Activated CD4-positive, alpha-beta T cell treated with anti-CD3 and anti-CD28 coated beads for 48 hours (primary cell): ENCODE data around the gene WDFY2.
"Not testable (repeated sequence)": the region's sequence is repeated elsewhere in the genome, so short reads cannot be mapped to it uniquely, and the experiment has no call there.

ENCODE experiments used
- DNase-seq: peaks from one replicate; pipeline ENCODE4 v3.0.0-alpha.2; 2020

Gene WDFY2

GRCh38 chr13:51564671-51565070, 19.6 kb upstream of the WDFY2 start:
- no peak for DNase-seq

- not testable (repeated sequence) for DNase-seq
Measured at GRCh38 chr13:51569001-51569400, 15.3 kb upstream of the WDFY2 start.

GRCh38 chr13:51576754-51577153, 7.5 kb upstream of the WDFY2 start:
- DNase-seq: no peak

GRCh38 chr13:51577690-51578089, 6.6 kb upstream of the WDFY2 start:
- no peak for DNase-seq

GRCh38 chr13:51579676-51580075, 4.6 kb upstream of the WDFY2 start:
- DNase-seq: no peak

- DNase-seq: no peak
Measured at GRCh38 chr13:51581148-51581820, 3.0 kb upstream of the WDFY2 start.

- no peak for DNase-seq
Measured at GRCh38 chr13:51583469-51583874, 790 bp upstream of the WDFY2 start.

- peak; percentile 74 for DNase-seq
Measured at GRCh38 chr13:51584731-51585672, 740 bp downstream of the WDFY2 start.

GRCh38 chr13:51585696-51586095, 1.4 kb downstream of the WDFY2 start:
- peak; percentile 28 for DNase-seq

GRCh38 chr13:51587372-51587771, 3.1 kb downstream of the WDFY2 start:
- DNase-seq: no peak

GRCh38 chr13:51588406-51588949, 4.2 kb downstream of the WDFY2 start:
- DNase-seq: no peak

GRCh38 chr13:51589793-51590192, 5.5 kb downstream of the WDFY2 start:
- DNase-seq: no peak

GRCh38 chr13:51590231-51590970, 6.1 kb downstream of the WDFY2 start:
- DNase-seq: no peak

- no peak for DNase-seq
Measured at GRCh38 chr13:51590971-51591627, 6.8 kb downstream of the WDFY2 start.

- DNase-seq: not testable (repeated sequence)
Measured at GRCh38 chr13:51591938-51592337, 7.7 kb downstream of the WDFY2 start.

GRCh38 chr13:51594432-51594831, 10.2 kb downstream of the WDFY2 start:
- no peak for DNase-seq

GRCh38 chr13:51595416-51595815, 11.2 kb downstream of the WDFY2 start:
- no peak for DNase-seq

- DNase-seq: no peak
Measured at GRCh38 chr13:51596541-51596940, 12.3 kb downstream of the WDFY2 start.

- no peak for DNase-seq
Measured at GRCh38 chr13:51599444-51600176, 15.3 kb downstream of the WDFY2 start.

GRCh38 chr13:51600703-51601102, 16.4 kb downstream of the WDFY2 start:
- no peak for DNase-seq
